OCI-LY1 (cell line): Measurements from ENCODE around the gene WIZ.

Experiments
- H2AFZ ChIP-seq: fragments of 200-600 bp; sonication (generic), shearing (Covaris generic); 2 replicates; pipeline ENCODE4 v1.6.0; 2014; ENCODE audit warnings: antibody characterized with exemption, mild to moderate bottlenecking, low read length
- H3F3A ChIP-seq: fragments of 200-600 bp; sonication (generic), shearing (Covaris generic); 2 replicates; pipeline ENCODE4 v1.6.0; 2014; ENCODE audit warnings: mild to moderate bottlenecking, antibody characterized with exemption, low read length, moderate library complexity; ENCODE audit not compliant: insufficient read depth
- H3K27ac ChIP-seq: fragments of 200-600 bp; sonication (generic); 2 replicates; pipeline ENCODE4 v1.5.1; 2014; ENCODE audit warnings: low read length, mixed run types, mild to moderate bottlenecking, low read depth; ENCODE audit not compliant: poor library complexity, severe bottlenecking
- H3K27me3 ChIP-seq: fragments of 200-600 bp; sonication (generic); 2 replicates; pipeline ENCODE4 v1.6.0; 2014; ENCODE audit warnings: antibody characterized with exemption, mild to moderate bottlenecking, low read length, moderate library complexity; ENCODE audit not compliant: insufficient read depth
- H3K36me3 ChIP-seq: fragments of 200-600 bp; sonication (generic); 2 replicates; pipeline ENCODE4 v1.6.1; 2014; ENCODE audit warnings: mild to moderate bottlenecking, antibody characterized with exemption, low read length, moderate library complexity, mixed read lengths; ENCODE audit not compliant: insufficient read depth
- H3K4me1 ChIP-seq: fragments of 200-600 bp; sonication (generic); 2 replicates; pipeline ENCODE4 v1.5.1; 2014; ENCODE audit warnings: mild to moderate bottlenecking, low read length, moderate library complexity; ENCODE audit not compliant: insufficient read depth, severe bottlenecking
- H3K4me2 ChIP-seq: fragments of 200-600 bp; sonication (generic), shearing (Covaris generic); 2 replicates; pipeline ENCODE4 v1.6.1; 2014; ENCODE audit warnings: low read length
- H3K4me3 ChIP-seq: fragments of 200-600 bp; sonication (generic); 2 replicates; pipeline ENCODE4 v1.5.1; 2014; ENCODE audit warnings: low read length, low read depth, mild to moderate bottlenecking, mixed read lengths; ENCODE audit not compliant: poor library complexity, severe bottlenecking
- H3K79me2 ChIP-seq: fragments of 200-600 bp; shearing (Covaris generic); 2 replicates; pipeline ENCODE4 v1.6.1; 2016; ENCODE audit warnings: mixed run types, low read length, mixed read lengths; ENCODE audit not compliant: insufficient read depth
- H3K9ac ChIP-seq: fragments of 200-600 bp; sonication (generic), shearing (Covaris generic); 2 replicates; pipeline ENCODE4 v1.6.1; 2014; ENCODE audit warnings: mild to moderate bottlenecking, low read length, mixed read lengths
- H3K9me2 ChIP-seq: fragments of 200-600 bp; sonication (generic), shearing (Covaris generic); 2 replicates; pipeline ENCODE4 v1.6.1; 2014; ENCODE audit warnings: low read depth, mild to moderate bottlenecking, low read length, mixed read lengths
- H3K9me3 ChIP-seq: fragments of 200-600 bp; shearing (Covaris generic); 2 replicates; pipeline ENCODE4 v1.6.1; 2014; ENCODE audit warnings: low read length, mixed read lengths
- H4K20me1 ChIP-seq: fragments of 200-600 bp; sonication (generic), shearing (Covaris generic); 2 replicates; pipeline ENCODE4 v1.6.0; 2016; ENCODE audit warnings: mild to moderate bottlenecking, low read length; ENCODE audit not compliant: insufficient read depth
- EZH2 ChIP-seq: fragments of 200-600 bp; sonication (generic), shearing (Covaris generic); IDR thresholded peaks from 2 replicates; pipeline ENCODE4 v1.8.0; 2017; ENCODE audit warnings: borderline replicate concordance, mixed run types, mild to moderate bottlenecking, antibody characterized with exemption, low read length, moderate library complexity, mixed read lengths
- TF ChIP-seq, protein P1 (sequence below): fragments of 200-600 bp; sonication (generic), shearing (Covaris generic); IDR thresholded peaks from 2 replicates; pipeline ENCODE4 v1.5.1; 2017; ENCODE audit warnings: mild to moderate bottlenecking, antibody characterized with exemption, low read length, moderate library complexity, mixed read lengths

The WIZ gene

DNA sequence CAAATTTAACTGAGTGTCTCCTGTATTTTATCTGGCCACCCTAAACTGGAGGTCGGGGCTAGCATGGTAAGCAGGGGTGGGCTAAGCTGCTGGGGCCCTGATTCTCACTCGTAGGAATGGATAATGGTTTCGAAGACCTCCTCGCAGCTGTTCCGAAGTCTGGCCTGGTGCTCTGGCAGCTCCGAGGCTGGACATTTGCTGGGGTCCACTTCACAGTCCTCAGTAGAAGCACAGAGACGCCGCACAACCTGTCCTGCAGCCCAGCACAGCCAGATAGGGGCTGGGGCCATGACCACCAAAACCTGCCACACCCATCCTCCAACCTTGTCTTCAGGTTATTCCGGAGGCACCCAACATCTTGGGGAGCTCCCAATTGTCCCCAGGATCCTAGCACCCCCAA lies 6.2 kb upstream of the WIZ start:
- Histone ChIP-seq H3K9ac (no peak overlapping the region), H3K27ac (no peak overlapping the region), H3K4me3 (no peak overlapping the region), H3K4me2 (no peak overlapping the region), H3K9me3 (no peaks in the 10 kb centered on the region), H3K4me1 (no peaks in the 10 kb centered on the region), H3K27me3 (no peaks in the 10 kb centered on the region), H3K9me2 (no peaks in the 10 kb centered on the region), H2AFZ (no peak overlapping the region), H3K36me3 (peaks cover 18% of the 10 kb centered on the region), H3F3A (peaks cover 7% of the 10 kb centered on the region; the same call in 1 of the 2 replicates), H3K79me2 (no peaks in the 10 kb centered on the region), H4K20me1 (no peaks in the 10 kb centered on the region)
- TF ChIP-seq, protein P1, sequence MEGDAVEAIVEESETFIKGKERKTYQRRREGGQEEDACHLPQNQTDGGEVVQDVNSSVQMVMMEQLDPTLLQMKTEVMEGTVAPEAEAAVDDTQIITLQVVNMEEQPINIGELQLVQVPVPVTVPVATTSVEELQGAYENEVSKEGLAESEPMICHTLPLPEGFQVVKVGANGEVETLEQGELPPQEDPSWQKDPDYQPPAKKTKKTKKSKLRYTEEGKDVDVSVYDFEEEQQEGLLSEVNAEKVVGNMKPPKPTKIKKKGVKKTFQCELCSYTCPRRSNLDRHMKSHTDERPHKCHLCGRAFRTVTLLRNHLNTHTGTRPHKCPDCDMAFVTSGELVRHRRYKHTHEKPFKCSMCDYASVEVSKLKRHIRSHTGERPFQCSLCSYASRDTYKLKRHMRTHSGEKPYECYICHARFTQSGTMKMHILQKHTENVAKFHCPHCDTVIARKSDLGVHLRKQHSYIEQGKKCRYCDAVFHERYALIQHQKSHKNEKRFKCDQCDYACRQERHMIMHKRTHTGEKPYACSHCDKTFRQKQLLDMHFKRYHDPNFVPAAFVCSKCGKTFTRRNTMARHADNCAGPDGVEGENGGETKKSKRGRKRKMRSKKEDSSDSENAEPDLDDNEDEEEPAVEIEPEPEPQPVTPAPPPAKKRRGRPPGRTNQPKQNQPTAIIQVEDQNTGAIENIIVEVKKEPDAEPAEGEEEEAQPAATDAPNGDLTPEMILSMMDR = no peak
- no peak for TF ChIP-seq EZH2

DNA sequence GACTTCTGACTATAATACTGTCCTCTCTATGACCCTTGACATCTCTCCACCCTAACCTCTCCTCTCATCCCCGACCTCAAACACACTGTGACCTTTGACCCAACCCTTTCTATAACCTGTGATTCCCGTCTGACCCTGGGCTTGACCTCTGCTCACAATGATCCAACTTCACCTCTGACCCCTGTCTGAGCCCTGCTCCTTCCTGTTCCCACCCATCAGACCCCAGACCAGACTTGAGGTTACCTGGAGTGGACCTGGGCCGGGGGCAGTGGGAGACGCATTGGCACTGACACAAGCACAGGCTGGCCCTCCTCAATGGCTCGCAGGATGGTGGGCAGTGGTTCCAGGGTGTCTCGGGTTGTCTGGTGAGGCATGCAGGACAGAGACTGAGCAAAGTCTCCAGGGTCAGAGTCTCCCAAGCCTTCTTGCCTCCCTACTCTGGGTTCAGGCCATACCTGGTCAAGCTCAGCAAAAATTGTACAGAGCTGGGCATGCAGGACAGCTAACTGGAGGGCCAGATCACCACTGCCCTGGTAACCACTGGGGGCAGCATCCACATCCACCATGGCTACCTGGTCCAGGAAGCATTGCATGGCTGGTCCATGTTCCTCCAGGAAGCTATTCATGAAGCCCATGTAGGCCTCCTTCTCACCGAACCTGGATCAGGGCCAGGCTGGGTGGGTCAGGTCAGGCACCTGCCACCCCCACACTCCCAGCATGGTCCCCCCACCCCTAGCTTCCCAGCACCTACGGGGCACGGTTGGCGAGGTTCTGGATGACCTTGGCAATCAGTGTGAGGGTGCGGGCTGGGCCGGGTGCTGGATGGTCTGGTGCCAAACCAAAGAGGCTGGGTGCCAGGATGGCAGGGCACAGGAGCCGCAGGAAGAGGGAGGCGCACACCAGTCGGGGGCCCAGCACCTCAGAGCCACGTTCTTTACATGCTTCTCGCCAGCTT lies 4.4 kb upstream of the WIZ start:
- Histone ChIP-seq H2AFZ (no peak overlapping the region), H3K27me3 (no peaks in the 10 kb centered on the region), H3K9me2 (no peaks in the 10 kb centered on the region), H3K79me2 (no peaks in the 10 kb centered on the region), H3K27ac (no peak overlapping the region), H3K4me1 (peaks cover 1% of the 10 kb centered on the region), H3K4me2 (no peak overlapping the region), H4K20me1 (no peaks in the 10 kb centered on the region), H3F3A (peaks cover 7% of the 10 kb centered on the region), H3K9me3 (no peaks in the 10 kb centered on the region), H3K9ac (no peak overlapping the region), H3K4me3 (no peak overlapping the region), H3K36me3 (peaks cover 18% of the 10 kb centered on the region)
- TF ChIP-seq, protein P1 = no peak

DNA sequence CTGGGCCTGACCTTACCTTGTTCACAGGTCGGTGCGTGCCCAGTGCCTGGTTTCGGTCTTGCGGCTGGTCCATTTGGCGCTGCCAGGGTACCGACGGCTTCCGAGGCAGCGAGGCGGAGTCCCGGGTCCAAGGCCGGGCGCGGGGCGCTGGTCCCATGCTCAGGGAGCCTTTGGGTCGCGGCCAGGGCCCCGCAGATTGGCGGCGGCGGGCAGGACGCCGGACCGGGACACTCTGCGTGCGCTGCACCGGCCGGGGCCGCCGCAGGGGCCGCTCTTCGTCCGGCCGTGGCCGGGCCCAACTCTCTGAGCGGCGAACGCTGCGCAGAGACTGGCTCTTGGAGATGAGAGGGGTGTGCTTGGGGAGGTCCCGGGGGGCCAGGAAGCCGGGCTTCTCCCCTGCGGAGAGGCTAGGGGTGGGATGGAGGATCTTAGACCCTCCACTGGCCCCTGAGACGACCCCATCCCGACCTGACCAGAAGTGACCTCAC lies 3.4 kb upstream of the WIZ start:
- Histone ChIP-seq H3K9me3 (no peaks in the 10 kb centered on the region), H3K4me2 (no peak overlapping the region), H3K36me3 (peaks cover 18% of the 10 kb centered on the region), H3K4me1 (peaks cover 12% of the 10 kb centered on the region), H2AFZ (no peak overlapping the region), H4K20me1 (no peaks in the 10 kb centered on the region), H3K9ac (no peak overlapping the region), H3K79me2 (no peaks in the 10 kb centered on the region), H3K27me3 (no peaks in the 10 kb centered on the region), H3K27ac (no peak overlapping the region), H3F3A (peaks cover 7% of the 10 kb centered on the region), H3K9me2 (no peaks in the 10 kb centered on the region), H3K4me3 (no peak overlapping the region)
- TF ChIP-seq EZH2 = no peak
- TF ChIP-seq, protein P1 = no peak
